ENCODE data around the gene VPS26C. TPM values are rescaled to one million over a fixed set of nuclear protein-coding genes. Genes with fewer than 3 reads are reported as not detected.
A peak's percentile ranks its signal among the peaks of the same experiment; 100 is the strongest.

The VPS26C gene
- total and polyA plus RNA-seq, 2 of the 13 experiments (the other 11 are each of a cell fraction or from before 2014, with no cell fraction given): 30.3 to 39.7 TPM

DNA sequence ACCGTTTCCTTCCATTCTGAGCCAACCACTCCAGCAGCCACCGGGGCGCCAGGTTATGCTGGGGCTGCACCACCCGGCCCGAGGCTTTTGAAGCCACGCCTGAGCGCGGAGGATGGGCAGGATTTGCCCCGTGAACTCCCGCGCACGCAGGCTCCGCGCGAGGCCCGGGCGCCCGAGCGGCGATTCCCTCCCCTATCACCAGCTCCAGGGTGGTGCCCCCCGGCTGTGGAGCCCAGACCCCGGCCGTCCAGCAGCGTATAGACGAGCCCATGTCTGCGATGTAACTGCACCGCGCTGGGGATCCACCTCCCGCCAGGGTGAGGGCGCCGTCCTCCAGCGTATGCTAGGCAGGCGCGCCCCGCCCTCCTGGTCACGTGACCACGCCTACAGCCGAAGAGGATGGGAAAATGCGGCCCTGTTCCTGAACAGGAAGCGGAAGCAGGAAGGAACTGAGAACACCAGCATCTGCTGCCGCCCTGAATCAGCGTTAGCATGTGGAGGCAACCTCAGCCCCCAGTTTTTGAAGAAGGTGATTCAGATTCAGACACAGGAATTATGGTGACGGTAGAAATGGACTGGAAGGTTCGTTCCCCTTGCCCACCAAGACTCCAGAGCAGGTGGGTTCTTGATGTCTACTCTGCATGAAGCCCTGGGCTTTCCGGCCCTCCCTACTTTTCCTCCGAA lies 46.0 kb downstream of the VPS26C start (continued):
- TF ChIP-seq, protein P1, sequence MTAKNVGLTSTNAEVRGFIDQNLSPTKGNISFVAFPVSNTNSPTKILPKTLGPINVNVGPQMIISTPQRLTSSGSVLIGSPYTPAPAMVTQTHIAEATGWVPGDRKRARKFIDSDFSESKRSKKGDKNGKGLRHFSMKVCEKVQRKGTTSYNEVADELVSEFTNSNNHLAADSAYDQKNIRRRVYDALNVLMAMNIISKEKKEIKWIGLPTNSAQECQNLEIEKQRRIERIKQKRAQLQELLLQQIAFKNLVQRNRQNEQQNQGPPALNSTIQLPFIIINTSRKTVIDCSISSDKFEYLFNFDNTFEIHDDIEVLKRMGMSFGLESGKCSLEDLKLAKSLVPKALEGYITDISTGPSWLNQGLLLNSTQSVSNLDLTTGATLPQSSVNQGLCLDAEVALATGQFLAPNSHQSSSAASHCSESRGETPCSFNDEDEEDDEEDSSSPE (CRISPR knock-in tag; IDR thresholded peaks at IDR 0.05): peak; percentile 82
- TF ChIP-seq, protein P2, sequence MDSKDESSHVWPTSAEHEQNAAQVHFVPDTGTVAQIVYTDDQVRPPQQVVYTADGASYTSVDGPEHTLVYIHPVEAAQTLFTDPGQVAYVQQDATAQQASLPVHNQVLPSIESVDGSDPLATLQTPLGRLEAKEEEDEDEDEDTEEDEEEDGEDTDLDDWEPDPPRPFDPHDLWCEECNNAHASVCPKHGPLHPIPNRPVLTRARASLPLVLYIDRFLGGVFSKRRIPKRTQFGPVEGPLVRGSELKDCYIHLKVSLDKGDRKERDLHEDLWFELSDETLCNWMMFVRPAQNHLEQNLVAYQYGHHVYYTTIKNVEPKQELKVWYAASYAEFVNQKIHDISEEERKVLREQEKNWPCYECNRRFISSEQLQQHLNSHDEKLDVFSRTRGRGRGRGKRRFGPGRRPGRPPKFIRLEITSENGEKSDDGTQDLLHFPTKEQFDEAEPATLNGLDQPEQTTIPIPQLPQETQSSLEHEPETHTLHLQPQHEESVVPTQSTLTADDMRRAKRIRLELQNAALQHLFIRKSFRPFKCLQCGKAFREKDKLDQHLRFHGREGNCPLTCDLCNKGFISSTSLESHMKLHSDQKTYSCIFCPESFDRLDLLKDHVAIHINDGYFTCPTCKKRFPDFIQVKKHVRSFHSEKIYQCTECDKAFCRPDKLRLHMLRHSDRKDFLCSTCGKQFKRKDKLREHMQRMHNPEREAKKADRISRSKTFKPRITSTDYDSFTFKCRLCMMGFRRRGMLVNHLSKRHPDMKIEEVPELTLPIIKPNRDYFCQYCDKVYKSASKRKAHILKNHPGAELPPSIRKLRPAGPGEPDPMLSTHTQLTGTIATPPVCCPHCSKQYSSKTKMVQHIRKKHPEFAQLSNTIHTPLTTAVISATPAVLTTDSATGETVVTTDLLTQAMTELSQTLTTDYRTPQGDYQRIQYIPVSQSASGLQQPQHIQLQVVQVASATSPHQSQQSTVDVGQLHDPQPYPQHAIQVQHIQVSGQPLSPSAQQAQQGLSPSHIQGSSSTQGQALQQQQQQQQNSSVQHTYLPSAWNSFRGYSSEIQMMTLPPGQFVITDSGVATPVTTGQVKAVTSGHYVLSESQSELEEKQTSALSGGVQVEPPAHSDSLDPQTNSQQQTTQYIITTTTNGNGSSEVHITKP (CRISPR knock-in tag; IDR thresholded peaks at IDR 0.05; ENCODE audit: low read depth): no peak; the same call in 1 of the 2 replicates
- TF ChIP-seq MYC (CRISPR knock-in tag; IDR thresholded peaks at IDR 0.05; ENCODE audit: borderline replicate concordance): peak; percentile 92
- TF ChIP-seq, protein P3, sequence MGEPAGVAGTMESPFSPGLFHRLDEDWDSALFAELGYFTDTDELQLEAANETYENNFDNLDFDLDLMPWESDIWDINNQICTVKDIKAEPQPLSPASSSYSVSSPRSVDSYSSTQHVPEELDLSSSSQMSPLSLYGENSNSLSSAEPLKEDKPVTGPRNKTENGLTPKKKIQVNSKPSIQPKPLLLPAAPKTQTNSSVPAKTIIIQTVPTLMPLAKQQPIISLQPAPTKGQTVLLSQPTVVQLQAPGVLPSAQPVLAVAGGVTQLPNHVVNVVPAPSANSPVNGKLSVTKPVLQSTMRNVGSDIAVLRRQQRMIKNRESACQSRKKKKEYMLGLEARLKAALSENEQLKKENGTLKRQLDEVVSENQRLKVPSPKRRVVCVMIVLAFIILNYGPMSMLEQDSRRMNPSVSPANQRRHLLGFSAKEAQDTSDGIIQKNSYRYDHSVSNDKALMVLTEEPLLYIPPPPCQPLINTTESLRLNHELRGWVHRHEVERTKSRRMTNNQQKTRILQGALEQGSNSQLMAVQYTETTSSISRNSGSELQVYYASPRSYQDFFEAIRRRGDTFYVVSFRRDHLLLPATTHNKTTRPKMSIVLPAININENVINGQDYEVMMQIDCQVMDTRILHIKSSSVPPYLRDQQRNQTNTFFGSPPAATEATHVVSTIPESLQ (CRISPR knock-in tag; conservative IDR thresholded peaks at IDR 0.05): no peak
- TF ChIP-seq MAFF (IDR thresholded peaks at IDR 0.05; ENCODE audit: low read depth, low read length): no peak
- TF ChIP-seq KMT2A (CRISPR knock-in tag; IDR thresholded peaks at IDR 0.05): peak; percentile 90
- no peak for TF ChIP-seq ZNF570 (CRISPR knock-in tag; IDR thresholded peaks at IDR 0.05; ENCODE audit: borderline replicate concordance)
- TF ChIP-seq ZZZ3 (CRISPR knock-in tag; IDR thresholded peaks at IDR 0.05; ENCODE audit: borderline replicate concordance): peak; percentile 93
- peak; percentile 88 for TF ChIP-seq TP53 (CRISPR knock-in tag; conservative IDR thresholded peaks at IDR 0.05)
- TF ChIP-seq KDM4B (CRISPR knock-in tag; IDR thresholded peaks at IDR 0.05): 0 out of 2 replicates have a peak, but pooled peaks have one; percentile 60
- TF ChIP-seq, protein P4, sequence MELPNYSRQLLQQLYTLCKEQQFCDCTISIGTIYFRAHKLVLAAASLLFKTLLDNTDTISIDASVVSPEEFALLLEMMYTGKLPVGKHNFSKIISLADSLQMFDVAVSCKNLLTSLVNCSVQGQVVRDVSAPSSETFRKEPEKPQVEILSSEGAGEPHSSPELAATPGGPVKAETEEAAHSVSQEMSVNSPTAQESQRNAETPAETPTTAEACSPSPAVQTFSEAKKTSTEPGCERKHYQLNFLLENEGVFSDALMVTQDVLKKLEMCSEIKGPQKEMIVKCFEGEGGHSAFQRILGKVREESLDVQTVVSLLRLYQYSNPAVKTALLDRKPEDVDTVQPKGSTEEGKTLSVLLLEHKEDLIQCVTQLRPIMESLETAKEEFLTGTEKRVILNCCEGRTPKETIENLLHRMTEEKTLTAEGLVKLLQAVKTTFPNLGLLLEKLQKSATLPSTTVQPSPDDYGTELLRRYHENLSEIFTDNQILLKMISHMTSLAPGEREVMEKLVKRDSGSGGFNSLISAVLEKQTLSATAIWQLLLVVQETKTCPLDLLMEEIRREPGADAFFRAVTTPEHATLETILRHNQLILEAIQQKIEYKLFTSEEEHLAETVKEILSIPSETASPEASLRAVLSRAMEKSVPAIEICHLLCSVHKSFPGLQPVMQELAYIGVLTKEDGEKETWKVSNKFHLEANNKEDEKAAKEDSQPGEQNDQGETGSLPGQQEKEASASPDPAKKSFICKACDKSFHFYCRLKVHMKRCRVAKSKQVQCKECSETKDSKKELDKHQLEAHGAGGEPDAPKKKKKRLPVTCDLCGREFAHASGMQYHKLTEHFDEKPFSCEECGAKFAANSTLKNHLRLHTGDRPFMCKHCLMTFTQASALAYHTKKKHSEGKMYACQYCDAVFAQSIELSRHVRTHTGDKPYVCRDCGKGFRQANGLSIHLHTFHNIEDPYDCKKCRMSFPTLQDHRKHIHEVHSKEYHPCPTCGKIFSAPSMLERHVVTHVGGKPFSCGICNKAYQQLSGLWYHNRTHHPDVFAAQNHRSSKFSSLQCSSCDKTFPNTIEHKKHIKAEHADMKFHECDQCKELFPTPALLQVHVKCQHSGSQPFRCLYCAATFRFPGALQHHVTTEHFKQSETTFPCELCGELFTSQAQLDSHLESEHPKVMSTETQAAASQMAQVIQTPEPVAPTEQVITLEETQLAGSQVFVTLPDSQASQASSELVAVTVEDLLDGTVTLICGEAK (IDR thresholded peaks at IDR 0.05): peak; percentile 18; the same call in 1 of the 2 replicates
- TF ChIP-seq, protein P4 (CRISPR knock-in tag; IDR thresholded peaks at IDR 0.05): peak; percentile 57; the same call in 1 of the 2 replicates
- no peak for TF ChIP-seq RFX5 (IDR thresholded peaks at IDR 0.05; ENCODE audit: low read depth, low read length)

All from HepG2 (cell line).